Activated naive CD8-positive, alpha-beta T cell treated with anti-CD3 and anti-CD28 coated beads, Interleukin-2, amount 10 ng/mL, durations not matched to agents 7 days and 5 days (primary cell): ENCODE results near the gene CX3CL1. TPM values are rescaled to one million over a fixed set of nuclear protein-coding genes. Genes with fewer than 3 reads are reported as not detected.

Source experiments
- ATAC-seq: fragments of 150-1000 bp; cut with Tn5 transposase; one replicate; pipeline ENCODE4 v1.10.0; 2021; ENCODE audit warnings: low read depth, moderate library complexity
- POLR2A ChIA-PET: fragments of 350-600 bp; sonication (Branson Sonifier 250); formaldehyde crosslinking; loops from one replicate; lab custom pipeline; 2021; ENCODE audit warnings: antibody characterized with exemption; lab: Charles Lee
- DNase-seq: peaks from one replicate; pipeline ENCODE4 v3.0.0; 2021
- H3K27ac Mint-ChIP-seq: one replicate; pipeline ENCODE4 v1.8.0; 2022; ENCODE audit warnings: mild to moderate bottlenecking, mixed read lengths
- H3K27me3 Mint-ChIP-seq: one replicate; pipeline ENCODE4 v1.8.0; 2022; ENCODE audit warnings: mild to moderate bottlenecking, moderate library complexity, mixed read lengths
- H3K36me3 Mint-ChIP-seq: one replicate; pipeline ENCODE4 v1.8.0; 2021; ENCODE audit warnings: mild to moderate bottlenecking, mixed read lengths
- H3K4me1 Mint-ChIP-seq: one replicate; pipeline ENCODE4 v1.8.0; 2021; ENCODE audit warnings: mixed read lengths
- H3K4me3 Mint-ChIP-seq: one replicate; pipeline ENCODE4 v1.8.0; 2022; ENCODE audit warnings: mild to moderate bottlenecking, moderate library complexity, mixed read lengths
- H3K9me3 Mint-ChIP-seq: one replicate; pipeline ENCODE4 v1.8.0; 2021; ENCODE audit warnings: mixed read lengths
- total RNA-seq, 2 experiments: library from RNA; stranded (reverse); gene quantifications; one replicate each; pipeline ENCODE4 v1.2.3, GENCODE V29; 2021

CX3CL1 gene
- total RNA-seq, 2 experiments from 2014 or later = not detected

- ATAC-seq (no peak), DNase-seq (no peak)
- Mint-ChIP-seq H3K4me3 (no peak overlapping the region), H3K36me3 (no peaks in the 10 kb centered on the region), H3K27ac (no peak overlapping the region), H3K27me3 (peaks cover 59% of the 10 kb centered on the region), H3K4me1 (peaks cover 18% of the 10 kb centered on the region), H3K9me3 (peaks cover 4% of the 10 kb centered on the region)
- POLR2A ChIA-PET = no interaction called here
Measured at GRCh38 chr16:57345666-57346204, 26.6 kb upstream of the CX3CL1 start.

GRCh38 chr16:57347858-57348257, 24.4 kb upstream of the CX3CL1 start:
- Mint-ChIP-seq H3K27ac (no peak overlapping the region), H3K4me3 (no peak overlapping the region), H3K36me3 (no peaks in the 10 kb centered on the region), H3K27me3 (peaks cover 58% of the 10 kb centered on the region), H3K4me1 (peaks cover 15% of the 10 kb centered on the region), H3K9me3 (peaks cover 4% of the 10 kb centered on the region)
- DNase-seq (no peak), ATAC-seq (no peak)
- POLR2A ChIA-PET = no interaction called here

GRCh38 chr16:57348327-57348726, 24.0 kb upstream of the CX3CL1 start:
- H3K27me3 Mint-ChIP-seq = peaks cover 60% of the 10 kb centered on the region

GRCh38 chr16:57349212-57350031, 22.9 kb upstream of the CX3CL1 start:
- peak overlapping the region; percentile 39 for H3K4me3 Mint-ChIP-seq
- DNase-seq (no peak), ATAC-seq (peak; percentile 68)
- H3K36me3 Mint-ChIP-seq = no peaks in the 10 kb centered on the region
- no peak overlapping the region for H3K27ac Mint-ChIP-seq
- H3K4me1 Mint-ChIP-seq = peaks cover 15% of the 10 kb centered on the region
- H3K27me3 Mint-ChIP-seq = peaks cover 58% of the 10 kb centered on the region
- POLR2A ChIA-PET = no interaction called here
- H3K9me3 Mint-ChIP-seq = peaks cover 4% of the 10 kb centered on the region

More at GRCh38 chr16:57348327-57348726, 24.0 kb upstream of the CX3CL1 start:
- H3K36me3 Mint-ChIP-seq = no peaks in the 10 kb centered on the region
- POLR2A ChIA-PET = no interaction called here
- H3K4me1 Mint-ChIP-seq = peaks cover 15% of the 10 kb centered on the region
- ATAC-seq (no peak), DNase-seq (no peak)
- peaks cover 4% of the 10 kb centered on the region for H3K9me3 Mint-ChIP-seq
- H3K4me3 Mint-ChIP-seq = no peak overlapping the region
- H3K27ac Mint-ChIP-seq = no peak overlapping the region

GRCh38 chr16:57352636-57353047, 19.6 kb upstream of the CX3CL1 start:
- Mint-ChIP-seq H3K27me3 (peaks cover 38% of the 10 kb centered on the region), H3K27ac (no peak overlapping the region), H3K36me3 (no peaks in the 10 kb centered on the region), H3K4me3 (no peak overlapping the region), H3K9me3 (no peaks in the 10 kb centered on the region), H3K4me1 (peaks cover 10% of the 10 kb centered on the region)
- POLR2A ChIA-PET = interaction anchor here (0.6 kb wide), 1 partner anchor 39 kb away, joined by 3 read pairs; no protein-coding TSS in a partner anchor
- DNase-seq (no peak), ATAC-seq (no peak)

GRCh38 chr16:57354311-57354710, 18.0 kb upstream of the CX3CL1 start:
- ATAC-seq = no peak
- no peak overlapping the region for H3K4me3 Mint-ChIP-seq
- no peak overlapping the region for H3K27ac Mint-ChIP-seq
- H3K27me3 Mint-ChIP-seq = peaks cover 22% of the 10 kb centered on the region
- DNase-seq = no peak
- no peaks in the 10 kb centered on the region for H3K9me3 Mint-ChIP-seq
- peaks cover 3% of the 10 kb centered on the region for H3K4me1 Mint-ChIP-seq
- no peaks in the 10 kb centered on the region for H3K36me3 Mint-ChIP-seq
- POLR2A ChIA-PET = no interaction called here

- Mint-ChIP-seq H3K4me3 (no peak overlapping the region), H3K27me3 (peaks cover 8% of the 10 kb centered on the region), H3K9me3 (no peaks in the 10 kb centered on the region), H3K36me3 (no peaks in the 10 kb centered on the region), H3K27ac (no peak overlapping the region), H3K4me1 (no peaks in the 10 kb centered on the region)
- no peak for DNase-seq
- POLR2A ChIA-PET = no interaction called here
- ATAC-seq = no peak
Measured at GRCh38 chr16:57355898-57356414, 16.3 kb upstream of the CX3CL1 start.

- Mint-ChIP-seq H3K27ac (no peak overlapping the region), H3K4me3 (no peak overlapping the region), H3K9me3 (no peaks in the 10 kb centered on the region), H3K27me3 (peaks cover 8% of the 10 kb centered on the region), H3K4me1 (no peaks in the 10 kb centered on the region), H3K36me3 (no peaks in the 10 kb centered on the region)
- ATAC-seq (no peak), DNase-seq (no peak)
- POLR2A ChIA-PET = no interaction called here
Measured at GRCh38 chr16:57356547-57356946, 15.7 kb upstream of the CX3CL1 start.

GRCh38 chr16:57357330-57358085, 14.8 kb upstream of the CX3CL1 start:
- POLR2A ChIA-PET = interaction anchor here (0.7 kb wide), 1 partner anchor 628 kb away, joined by 4 read pairs; no protein-coding TSS in a partner anchor

GRCh38 chr16:57358086-57358420, 14.2 kb upstream of the CX3CL1 start:
- no peak for ATAC-seq
- Mint-ChIP-seq H3K4me3 (no peak overlapping the region), H3K9me3 (no peaks in the 10 kb centered on the region), H3K36me3 (no peaks in the 10 kb centered on the region), H3K27ac (no peak overlapping the region), H3K27me3 (peaks cover 3% of the 10 kb centered on the region), H3K4me1 (no peaks in the 10 kb centered on the region)
- no peak for DNase-seq
- POLR2A ChIA-PET = no interaction called here

More at GRCh38 chr16:57357330-57358085, 14.8 kb upstream of the CX3CL1 start:
- ATAC-seq (no peak), DNase-seq (no peak)
- H3K36me3 Mint-ChIP-seq = no peaks in the 10 kb centered on the region
- no peak overlapping the region for H3K4me3 Mint-ChIP-seq
- peak overlapping the region; percentile 16 for H3K27ac Mint-ChIP-seq
- H3K4me1 Mint-ChIP-seq = no peaks in the 10 kb centered on the region
- peaks cover 5% of the 10 kb centered on the region for H3K27me3 Mint-ChIP-seq
- no peaks in the 10 kb centered on the region for H3K9me3 Mint-ChIP-seq

GRCh38 chr16:57358527-57359095, 13.7 kb upstream of the CX3CL1 start, which contains the start of gene CCL22:
CCL22 (plus strand) TSS chr16:57358783; CDS start chr16:57358817, 34 bp downstream.
- H3K4me1 Mint-ChIP-seq = no peaks in the 10 kb centered on the region
- POLR2A ChIA-PET = no interaction called here
- no peaks in the 10 kb centered on the region for H3K36me3 Mint-ChIP-seq
- H3K27me3 Mint-ChIP-seq = peaks cover 3% of the 10 kb centered on the region
- ATAC-seq (no peak), DNase-seq (no peak)
- H3K27ac Mint-ChIP-seq = peak within 1 kb of the TSS; percentile 16
- H3K9me3 Mint-ChIP-seq = no peaks in the 10 kb centered on the region
- H3K4me3 Mint-ChIP-seq = no peak within 1 kb of the TSS

- POLR2A ChIA-PET = no interaction called here
- no peak overlapping the region for H3K27ac Mint-ChIP-seq
- H3K4me1 Mint-ChIP-seq = no peaks in the 10 kb centered on the region
- DNase-seq (no peak), ATAC-seq (no peak)
- H3K4me3 Mint-ChIP-seq = no peak overlapping the region
- no peaks in the 10 kb centered on the region for H3K36me3 Mint-ChIP-seq
- no peaks in the 10 kb centered on the region for H3K9me3 Mint-ChIP-seq
- H3K27me3 Mint-ChIP-seq = peaks cover 3% of the 10 kb centered on the region
Measured at GRCh38 chr16:57360321-57360935, 11.9 kb upstream of the CX3CL1 start.

- H3K27me3 Mint-ChIP-seq = no peaks in the 10 kb centered on the region
- ATAC-seq = no peak
- POLR2A ChIA-PET = no interaction called here
Measured at GRCh38 chr16:57361404-57361803, 10.9 kb upstream of the CX3CL1 start.

More at GRCh38 chr16:57361404-57361803, 10.9 kb upstream of the CX3CL1 start:
- Mint-ChIP-seq H3K4me1 (no peaks in the 10 kb centered on the region), H3K36me3 (no peaks in the 10 kb centered on the region), H3K4me3 (no peak overlapping the region), H3K27ac (no peak overlapping the region), H3K9me3 (no peaks in the 10 kb centered on the region)
- DNase-seq = no peak
